Activated CD8-positive, alpha-beta memory T cell treated with anti-CD3 and anti-CD28 coated beads for 1 hour (primary cell): ENCODE results near the gene PUS10.
"Not testable (repeated sequence)": the region's sequence is repeated elsewhere in the genome, so short reads cannot be mapped to it uniquely, and the experiment has no call there.

ENCODE experiments used
- DNase-seq, 2 donors: peaks; one replicate each; pipeline ENCODE4 v3.0.0-alpha.2; 2020; ENCODE audit warnings: low read depth in 1 of 2; ENCODE audit errors: extremely low read depth in 1 of 2

Gene PUS10

GRCh38 chr2:61013382-61013781 lies 4.7 kb downstream of the PUS10 start:
- no peak for DNase-seq

GRCh38 chr2:61012303-61012702 lies 5.8 kb downstream of the PUS10 start:
- DNase-seq: not testable (repeated sequence)

GRCh38 chr2:61011678-61012077 lies 6.4 kb downstream of the PUS10 start:
- no peak for DNase-seq

- DNase-seq: no peak
Measured at GRCh38 chr2:61009355-61009754, 8.7 kb downstream of the PUS10 start.

GRCh38 chr2:61006486-61007105 lies 11.5 kb downstream of the PUS10 start:
- DNase-seq: no peak

- DNase-seq: no peak
Measured at GRCh38 chr2:61005736-61006135, 12.3 kb downstream of the PUS10 start.

GRCh38 chr2:60998628-60999545 lies 19.2 kb downstream of the PUS10 start:
- DNase-seq: no peak

- DNase-seq: no peak
Measured at GRCh38 chr2:60994131-60994530, 23.9 kb downstream of the PUS10 start.

GRCh38 chr2:60992985-60993392 lies 25.1 kb downstream of the PUS10 start:
- DNase-seq: no peak

GRCh38 chr2:60991644-60992043 lies 26.4 kb downstream of the PUS10 start:
- DNase-seq: no peak

- no peak for DNase-seq
Measured at GRCh38 chr2:60989259-60989658, 28.8 kb downstream of the PUS10 start.

GRCh38 chr2:60987656-60988055 lies 30.4 kb downstream of the PUS10 start:
- DNase-seq: not testable (repeated sequence)

- no peak for DNase-seq
Measured at GRCh38 chr2:60987041-60987440, 31.0 kb downstream of the PUS10 start.

GRCh38 chr2:60984720-60985119 lies 33.3 kb downstream of the PUS10 start:
- DNase-seq: no peak

- DNase-seq: not testable (repeated sequence)
Measured at GRCh38 chr2:60982066-60982465, 36.0 kb downstream of the PUS10 start.

GRCh38 chr2:60980071-60980815 lies 37.8 kb downstream of the PUS10 start:
- no peak for DNase-seq

- no peak for DNase-seq
Measured at GRCh38 chr2:60979231-60979630, 38.8 kb downstream of the PUS10 start.

GRCh38 chr2:60977562-60977895 lies 40.5 kb downstream of the PUS10 start:
- no peak for DNase-seq

GRCh38 chr2:60976875-60977561 lies 41.0 kb downstream of the PUS10 start:
- no peak for DNase-seq

- no peak for DNase-seq
Measured at GRCh38 chr2:60976256-60976850, 41.7 kb downstream of the PUS10 start.

- no peak for DNase-seq
Measured at GRCh38 chr2:60974652-60975051, 43.4 kb downstream of the PUS10 start.
